Neuronal stem cell (in vitro differentiated cells): ENCODE data around the gene ETS1.

Experiments
- DNase-seq: peaks from one replicate; pipeline ENCODE4 v3.0.0-alpha.2; 2013; ENCODE audit warnings: low spot score
- H2AFZ ChIP-seq: one replicate; pipeline ENCODE4 v1.6.1; 2013; ENCODE audit warnings: mild to moderate bottlenecking, low read length, inconsistent platforms
- H2AK5ac ChIP-seq: 2 replicates; pipeline ENCODE4 v1.6.1; 2013; ENCODE audit warnings: low read depth, mild to moderate bottlenecking, inconsistent platforms, low read length, moderate library complexity, mixed read lengths
- H2BK120ac ChIP-seq: 2 replicates; pipeline ENCODE4 v1.6.1; 2013; ENCODE audit warnings: low read depth, mild to moderate bottlenecking, inconsistent platforms, low read length, moderate library complexity, mixed read lengths
- H2BK12ac ChIP-seq: one replicate; pipeline ENCODE4 v1.6.1; 2013; ENCODE audit warnings: low read length, inconsistent platforms
- H2BK15ac ChIP-seq: 2 replicates; pipeline ENCODE4 v1.6.1; 2013; ENCODE audit warnings: mild to moderate bottlenecking, low read length, inconsistent platforms, mixed read lengths
- H2BK5ac ChIP-seq: one replicate; pipeline ENCODE4 v1.6.1; 2013; ENCODE audit warnings: inconsistent platforms, mild to moderate bottlenecking, low read length, moderate library complexity
- H3K14ac ChIP-seq: one replicate; pipeline ENCODE4 v1.6.1; 2013; ENCODE audit warnings: low read length, inconsistent platforms
- H3K18ac ChIP-seq: 2 replicates; pipeline ENCODE4 v1.6.1; 2013; ENCODE audit warnings: low read length, inconsistent platforms
- H3K23ac ChIP-seq: 2 replicates; pipeline ENCODE4 v1.6.1; 2013; ENCODE audit warnings: low read depth, mild to moderate bottlenecking, mixed read lengths, low read length, inconsistent platforms; ENCODE audit not compliant: poor library complexity
- H3K27ac ChIP-seq: replicated peaks from 3 replicates; pipeline ENCODE4 v1.5.1; 2013; ENCODE audit warnings: low read length, inconsistent platforms
- H3K27me3 ChIP-seq, 3 experiments: 2 replicates each; pipeline ENCODE4 v1.6.1; 2013; ENCODE audit warnings: low read length in 3 of 3, mild to moderate bottlenecking in 2 of 3, inconsistent platforms in 1 of 3, low read depth in 1 of 3, mixed read lengths in 1 of 3, moderate library complexity in 1 of 3; ENCODE audit not compliant: control insufficient read depth in 3 of 3, insufficient read depth in 3 of 3
- H3K36me3 ChIP-seq, 2 donors: replicated peaks in 1 of 2; 2 replicates each; pipeline ENCODE4 v1.6.1; 2013; ENCODE audit warnings: low read length in 2 of 2; ENCODE audit not compliant: control insufficient read depth in 2 of 2, insufficient read depth in 2 of 2
- H3K4ac ChIP-seq: 2 replicates; pipeline ENCODE4 v1.6.1; 2013; ENCODE audit warnings: inconsistent platforms, mild to moderate bottlenecking, low read length, moderate library complexity
- H3K4me1 ChIP-seq, 2 donors: 1 replicate in 1 of 2; 2 replicates in 1 of 2; pipeline ENCODE4 v1.6.1; 2013; ENCODE audit warnings: low read length in 2 of 2, low read depth in 1 of 2; ENCODE audit not compliant: control insufficient read depth in 2 of 2, insufficient read depth in 1 of 2
- H3K4me2 ChIP-seq: one replicate; pipeline ENCODE4 v1.6.1; 2013; ENCODE audit warnings: mild to moderate bottlenecking, low read length, inconsistent platforms; ENCODE audit not compliant: insufficient read depth, poor library complexity, severe bottlenecking
- H3K4me3 ChIP-seq, 2 donors: 2 replicates each; pipeline ENCODE4 v1.5.1; 2013; ENCODE audit warnings: low read length in 2 of 2, mild to moderate bottlenecking in 2 of 2, inconsistent platforms in 1 of 2, moderate library complexity in 1 of 2
- H3K79me1 ChIP-seq: one replicate; pipeline ENCODE4 v1.6.1; 2013; ENCODE audit warnings: low read depth, mild to moderate bottlenecking, inconsistent platforms, low read length, moderate library complexity
- H3K9ac ChIP-seq: one replicate; pipeline ENCODE4 v1.6.1; 2013; ENCODE audit warnings: mild to moderate bottlenecking, low read depth, low read length, inconsistent platforms; ENCODE audit not compliant: poor library complexity
- H3K9me3 ChIP-seq, 2 donors: replicated peaks in 1 of 2; 2 replicates each; pipeline versions ENCODE3 to v1.6.1; 2013; ENCODE audit warnings: low read length in 2 of 2, mild to moderate bottlenecking in 2 of 2, inconsistent platforms in 1 of 2, low read depth in 1 of 2, mixed read lengths in 1 of 2, moderate library complexity in 1 of 2; ENCODE audit not compliant: control insufficient read depth in 2 of 2, insufficient read depth in 1 of 2
- H4K8ac ChIP-seq: one replicate; pipeline ENCODE4 v1.6.1; 2013; ENCODE audit warnings: low read depth, mild to moderate bottlenecking, inconsistent platforms, low read length, moderate library complexity
- H4K91ac ChIP-seq: one replicate; pipeline ENCODE4 v1.6.1; 2013; ENCODE audit warnings: low read length, low read depth, mild to moderate bottlenecking, inconsistent platforms; ENCODE audit not compliant: poor library complexity
- WGBS, 2 donors: extraction: QIAGEN DNeasy Blood & Tissue Kit; methylation state at CpG; one replicate each; pipeline ENCODE4 v1.1.7; 2013; ENCODE audit warnings: missing lambda C conversion rate in 2 of 2, mixed read lengths in 1 of 2; ENCODE audit not compliant: insufficient read length in 2 of 2, insufficient replicate concordance in 1 of 2; ENCODE audit errors: extremely low coverage in 2 of 2; 5-methylcytosine and 5-hydroxymethylcytosine counted together

The ETS1 gene

GRCh38 chr11:128616161-128616560 lies 28.8 kb upstream of the ETS1 start:
- no peak overlapping the region for H3K9ac ChIP-seq
- WGBS, 2 donors: no CpG with 5 or more reads among the region's 7 CpGs

GRCh38 chr11:128615612-128616011 lies 28.3 kb upstream of the ETS1 start:
- H3K4me3 ChIP-seq: no peak overlapping the region
- H4K8ac ChIP-seq: no peak overlapping the region
- no peak overlapping the region for H4K91ac ChIP-seq
- H2BK15ac ChIP-seq: no peak overlapping the region
- no peak overlapping the region for H2BK12ac ChIP-seq
- H3K79me1 ChIP-seq: no peaks in the 10 kb centered on the region
- no peak overlapping the region for H2BK120ac ChIP-seq
- H3K4me1 ChIP-seq: peaks cover 0 to 8% of the 10 kb centered on the region in 2 donors
- H3K4me2 ChIP-seq: no peak overlapping the region
- no peak for DNase-seq
- no peak overlapping the region for H3K27ac ChIP-seq
- no peak overlapping the region for H3K9ac ChIP-seq
- H2BK5ac ChIP-seq: no peak overlapping the region
- no CpG with 5 or more reads among the region's 7 CpGs for WGBS, 2 donors
- no peak overlapping the region for H3K23ac ChIP-seq
- no peaks in the 10 kb centered on the region for H3K36me3 ChIP-seq
- H2AFZ ChIP-seq: no peak overlapping the region
- H2AK5ac ChIP-seq: no peak overlapping the region
- no peaks in the 10 kb centered on the region for H3K27me3 ChIP-seq
- H3K18ac ChIP-seq: no peak overlapping the region
- no peak overlapping the region for H3K14ac ChIP-seq
- H3K4ac ChIP-seq: no peak overlapping the region
- H3K9me3 ChIP-seq: no peaks in the 10 kb centered on the region

More at GRCh38 chr11:128616161-128616560, 28.8 kb upstream of the ETS1 start:
- Histone ChIP-seq H3K14ac (no peak overlapping the region), H3K23ac (no peak overlapping the region), H3K4me1 (peaks cover 0 to 5% of the 10 kb centered on the region in 2 donors), H2AFZ (no peak overlapping the region), H3K36me3 (no peaks in the 10 kb centered on the region), H3K4me3 (no peak overlapping the region), H3K9me3 (no peaks in the 10 kb centered on the region), H3K27me3 (no peaks in the 10 kb centered on the region), H3K79me1 (no peaks in the 10 kb centered on the region), H4K91ac (no peak overlapping the region), H2BK5ac (no peak overlapping the region), H3K4ac (no peak overlapping the region), H2BK15ac (no peak overlapping the region), H2BK12ac (no peak overlapping the region), H2AK5ac (no peak overlapping the region), H2BK120ac (no peak overlapping the region), H3K27ac (no peak overlapping the region), H4K8ac (no peak overlapping the region), H3K18ac (peak overlapping the region; percentile 5), H3K4me2 (no peak overlapping the region)
- no peak for DNase-seq

GRCh38 chr11:128615076-128615475 lies 27.7 kb upstream of the ETS1 start:
- no peak overlapping the region for H2BK12ac ChIP-seq
- no peak overlapping the region for H4K91ac ChIP-seq
- no peak overlapping the region for H4K8ac ChIP-seq
- H3K23ac ChIP-seq: no peak overlapping the region
- no peak overlapping the region for H2BK5ac ChIP-seq
- H2AK5ac ChIP-seq: no peak overlapping the region
- H3K4ac ChIP-seq: no peak overlapping the region
- H2AFZ ChIP-seq: no peak overlapping the region
- peaks cover 0 to 8% of the 10 kb centered on the region in 2 donors for H3K4me1 ChIP-seq
- H3K36me3 ChIP-seq: no peaks in the 10 kb centered on the region
- H3K27ac ChIP-seq: no peak overlapping the region
- no peak overlapping the region for H3K9ac ChIP-seq
- H3K4me3 ChIP-seq: no peak overlapping the region
- H3K79me1 ChIP-seq: no peaks in the 10 kb centered on the region
- H2BK15ac ChIP-seq: no peak overlapping the region
- no peaks in the 10 kb centered on the region for H3K9me3 ChIP-seq
- no peak overlapping the region for H2BK120ac ChIP-seq
- H3K14ac ChIP-seq: no peak overlapping the region
- WGBS, 2 donors: no CpG with 5 or more reads among the region's 11 CpGs
- DNase-seq: no peak
- H3K18ac ChIP-seq: no peak overlapping the region
- H3K27me3 ChIP-seq: no peaks in the 10 kb centered on the region
- no peak overlapping the region for H3K4me2 ChIP-seq

GRCh38 chr11:128614026-128614425 lies 26.7 kb upstream of the ETS1 start:
- no peak overlapping the region for H3K4me3 ChIP-seq
- H2BK15ac ChIP-seq: no peak overlapping the region
- H3K4me1 ChIP-seq: peaks cover 0 to 7% of the 10 kb centered on the region in 2 donors
- H3K18ac ChIP-seq: no peak overlapping the region
- no peak overlapping the region for H3K4me2 ChIP-seq
- no peak overlapping the region for H2BK120ac ChIP-seq
- H3K79me1 ChIP-seq: no peaks in the 10 kb centered on the region
- no peaks in the 10 kb centered on the region for H3K9me3 ChIP-seq
- H3K23ac ChIP-seq: no peak overlapping the region
- no peak overlapping the region for H4K91ac ChIP-seq
- no peak overlapping the region for H2AK5ac ChIP-seq
- no peak overlapping the region for H3K14ac ChIP-seq
- H3K4ac ChIP-seq: no peak overlapping the region
- no peaks in the 10 kb centered on the region for H3K36me3 ChIP-seq
- no peak overlapping the region for H2BK5ac ChIP-seq
- no peak overlapping the region for H3K9ac ChIP-seq
- no peak overlapping the region for H4K8ac ChIP-seq
- no peaks in the 10 kb centered on the region for H3K27me3 ChIP-seq
- H2BK12ac ChIP-seq: no peak overlapping the region
- no peak overlapping the region for H2AFZ ChIP-seq
- no CpG with 5 or more reads among the region's 6 CpGs for WGBS, 2 donors
- no peak for DNase-seq
- no peak overlapping the region for H3K27ac ChIP-seq
